T follicular helper cell (primary cell): ENCODE measurements around the gene NRP1.

Experiments
- DNase-seq: peaks from one replicate; pipeline ENCODE4 v3.0.0-alpha.2; 2020; ENCODE audit warnings: low read depth

NRP1 gene

GRCh38 chr10:33290321-33291052, 44.0 kb downstream of the NRP1 start:
- DNase-seq, result no peak

DNA sequence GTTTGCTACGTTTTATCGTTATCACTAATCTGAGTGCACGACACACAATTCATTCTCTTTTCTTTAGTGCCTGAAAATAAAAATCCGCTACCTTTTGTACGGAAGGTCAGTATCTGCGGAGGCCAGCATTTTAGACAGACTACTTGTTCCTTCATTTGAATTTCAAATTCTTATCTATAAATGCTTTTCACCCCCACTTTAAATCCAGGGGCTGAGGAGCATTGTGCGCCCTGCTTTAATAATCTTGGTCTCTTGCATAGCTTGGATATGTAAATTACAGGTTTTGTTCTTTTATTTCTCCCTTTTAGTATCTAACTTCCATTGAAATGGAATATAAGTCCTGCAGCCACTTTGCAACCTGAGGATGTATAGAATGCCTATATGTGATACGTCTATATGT, 44.7 kb downstream of the NRP1 start:
- DNase-seq, result no peak

DNA sequence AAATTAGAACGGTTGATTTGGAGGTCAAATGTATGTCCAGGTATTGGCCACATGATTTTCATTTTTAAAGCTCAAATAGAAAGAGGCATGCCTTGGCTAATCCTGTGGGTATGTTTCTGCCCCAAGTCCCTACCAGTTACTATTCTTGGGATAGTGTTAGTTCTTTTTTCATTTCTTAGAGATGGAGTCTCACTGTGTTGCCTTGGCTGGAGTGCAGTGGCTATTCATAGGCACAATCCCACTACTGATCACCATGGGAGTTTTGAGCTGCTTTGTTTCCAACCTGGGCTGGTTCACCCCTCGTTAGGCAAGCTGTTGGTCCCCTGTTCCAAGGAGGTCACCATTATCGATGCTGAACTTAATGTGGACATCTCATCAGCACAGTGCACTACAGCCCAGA, 46.3 kb downstream of the NRP1 start:
- DNase-seq, result no peak

DNA sequence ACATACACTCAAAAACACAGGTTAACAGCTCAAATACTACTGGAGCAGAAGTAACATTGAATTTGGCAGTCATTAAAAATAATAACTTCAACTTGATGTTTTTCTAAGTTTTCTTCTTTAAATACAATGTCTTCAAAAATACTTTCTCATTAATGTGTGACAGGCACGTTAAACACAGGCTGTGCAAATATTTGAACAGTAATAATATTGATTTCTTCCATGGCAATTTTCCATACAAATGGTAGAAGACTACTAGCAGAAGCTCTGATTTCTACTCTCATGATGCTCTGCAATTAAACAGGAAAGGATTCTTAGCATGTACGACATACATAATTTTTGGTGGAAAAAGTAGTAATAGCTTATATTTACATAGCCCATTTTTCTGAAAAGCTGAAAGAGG, 47.4 kb downstream of the NRP1 start:
- DNase-seq, result no peak

DNA sequence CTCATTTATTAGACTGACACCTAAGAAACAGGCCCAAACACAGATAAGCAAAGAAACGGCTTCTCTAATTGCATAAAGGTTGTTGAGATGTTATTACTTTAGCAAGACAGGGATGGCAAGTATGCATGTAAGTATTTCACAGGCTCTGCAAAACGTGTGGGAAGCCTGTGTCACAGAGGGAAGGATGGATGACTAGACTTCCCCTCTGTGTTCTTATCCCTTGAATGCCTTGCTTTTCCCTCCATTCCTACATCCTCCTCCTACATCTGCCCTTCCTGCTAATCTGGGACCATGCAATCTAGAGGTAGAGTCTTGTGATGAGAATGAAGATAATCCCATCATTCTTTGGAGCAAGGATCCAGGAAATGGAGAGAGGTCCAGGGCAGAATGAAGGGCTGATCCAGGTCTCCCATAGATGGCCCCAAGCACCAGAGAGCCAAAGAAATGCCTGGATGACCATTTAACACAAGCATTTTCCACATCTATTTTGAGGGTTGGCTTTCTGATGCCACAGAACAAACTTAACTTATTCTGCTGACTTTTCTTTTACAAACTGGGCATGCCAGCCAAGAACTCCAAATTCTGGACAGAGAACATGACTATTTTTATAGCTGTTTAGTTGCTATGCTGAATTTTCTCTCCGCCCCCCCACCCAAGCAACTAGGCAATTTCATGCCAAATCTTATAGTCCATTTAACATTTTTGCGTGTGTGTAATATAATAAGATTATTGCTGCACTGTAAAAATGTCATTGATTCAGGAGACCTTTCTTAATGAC, 48.1 kb downstream of the NRP1 start:
- DNase-seq, result no peak

DNA sequence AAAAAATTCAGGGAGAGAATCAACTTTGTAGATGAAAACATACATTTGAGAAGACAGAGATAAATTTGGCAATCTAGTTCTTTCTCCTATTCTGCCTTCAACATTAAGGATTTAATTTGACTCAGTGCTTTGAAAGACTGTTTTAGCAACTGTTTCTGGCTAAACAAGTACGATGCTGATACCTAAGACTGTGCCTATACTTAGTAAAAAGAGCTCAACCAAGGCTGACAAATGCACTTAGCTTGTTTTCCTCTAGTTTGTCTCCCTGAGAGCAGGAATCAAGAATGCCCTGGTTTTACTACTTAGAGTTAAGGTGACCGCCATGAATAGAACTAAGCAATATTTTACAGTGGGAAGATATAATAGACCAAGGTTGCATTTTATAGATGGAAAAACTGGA, 49.5 kb downstream of the NRP1 start:
- no peak for DNase-seq

- DNase-seq, result no peak
Observed at GRCh38 chr10:33279811-33280602, 54.5 kb downstream of the NRP1 start.

DNA sequence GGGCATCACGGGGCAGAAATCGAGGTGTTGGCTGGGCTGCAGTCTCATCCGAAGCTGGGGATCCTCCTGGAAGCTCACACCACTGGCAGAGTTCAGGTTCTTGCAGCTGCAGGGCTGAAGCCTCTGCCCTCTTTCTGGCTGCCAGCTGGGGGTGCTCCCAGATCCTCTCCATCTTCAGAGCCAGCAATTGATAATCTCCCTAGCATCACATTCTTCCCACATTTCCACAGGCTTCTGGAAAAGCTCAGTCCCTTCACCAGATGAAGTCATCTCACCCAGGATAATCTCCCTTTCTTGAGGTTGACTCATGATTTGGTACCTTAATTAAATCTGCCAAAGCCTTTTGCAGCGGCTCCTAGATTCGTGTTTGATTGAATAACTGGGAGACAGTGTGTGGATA, 55.2 kb downstream of the NRP1 start:
- DNase-seq, result no peak

- DNase-seq, result no peak
Observed at GRCh38 chr10:33278198-33278597, 56.3 kb downstream of the NRP1 start.

GRCh38 chr10:33277135-33277536, 57.3 kb downstream of the NRP1 start:
- DNase-seq, result no peak

DNA sequence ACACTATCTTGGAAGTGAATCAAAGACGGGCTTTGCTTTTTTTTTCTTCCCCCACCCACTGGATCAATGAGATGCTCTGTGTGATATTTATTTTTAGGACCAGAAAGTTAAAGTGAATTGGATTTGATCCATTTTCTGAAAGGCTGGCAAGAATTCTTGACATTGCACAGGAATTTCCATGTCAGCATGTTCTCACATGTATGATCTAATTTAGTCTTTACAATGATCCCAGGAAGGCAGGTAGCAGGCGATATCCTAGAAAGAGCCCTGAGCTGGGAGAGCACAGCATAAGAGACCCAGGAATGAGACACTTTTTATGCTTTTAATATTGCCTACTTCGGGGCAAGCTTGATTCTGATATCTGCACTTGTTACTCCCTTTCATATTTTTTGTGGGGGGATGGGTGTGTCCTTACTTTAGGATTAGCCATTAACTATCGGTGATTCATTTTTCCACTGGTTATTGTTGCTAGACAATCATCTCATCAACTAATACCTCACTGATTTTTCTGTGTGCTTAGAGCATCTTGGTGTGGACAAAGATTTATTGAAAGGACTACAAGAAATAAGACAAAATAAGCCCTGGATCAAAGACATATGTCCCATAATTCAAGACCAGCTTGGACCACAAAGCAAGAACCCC, 58.1 kb downstream of the NRP1 start:
- DNase-seq, result no peak

GRCh38 chr10:33274096-33274785, 60.2 kb downstream of the NRP1 start:
- no peak for DNase-seq

- no peak for DNase-seq
Observed at GRCh38 chr10:33273295-33274002, 61.0 kb downstream of the NRP1 start.

DNA sequence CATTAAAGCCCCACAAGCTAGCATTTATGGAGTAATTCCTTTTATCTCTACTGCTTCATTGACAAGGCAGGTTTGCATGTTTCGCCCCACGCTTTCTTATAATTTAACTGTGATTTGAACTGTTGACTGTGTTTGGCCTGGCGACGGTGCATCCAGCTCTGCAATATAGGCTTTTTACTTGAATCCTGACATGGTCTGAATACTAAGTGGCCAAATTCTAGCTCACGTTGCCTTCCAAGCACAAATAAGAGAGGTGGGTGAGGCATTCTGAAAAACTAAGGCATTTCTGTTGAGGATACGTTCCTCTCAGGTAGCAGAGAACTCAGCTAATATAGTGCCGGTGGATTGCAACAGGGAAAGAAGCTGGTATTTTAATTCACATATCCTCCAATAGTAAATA, 61.8 kb downstream of the NRP1 start:
- DNase-seq, result no peak

GRCh38 chr10:33271969-33272583, 62.4 kb downstream of the NRP1 start:
- DNase-seq, result no peak

- no peak for DNase-seq
Observed at GRCh38 chr10:33270971-33271370, 63.5 kb downstream of the NRP1 start.

DNA sequence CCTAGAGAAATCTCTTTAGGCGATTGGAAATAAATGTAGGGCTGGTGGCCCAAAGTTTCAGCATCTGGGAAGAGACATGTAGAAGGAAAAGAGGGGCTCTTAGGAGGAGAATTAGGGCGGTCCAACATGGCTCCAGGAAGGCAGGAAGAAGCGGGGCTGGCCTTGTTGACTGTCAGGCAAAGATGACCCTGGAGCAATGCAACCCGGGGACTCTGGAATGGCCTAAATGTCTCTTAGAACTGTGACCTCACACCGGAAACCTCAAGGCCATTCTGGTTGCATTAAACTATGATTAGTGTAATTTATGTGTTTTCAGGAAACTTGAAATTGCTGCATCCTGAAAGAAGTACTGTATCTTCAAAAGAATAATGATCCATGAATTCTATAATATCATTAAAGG, 66.8 kb downstream of the NRP1 start:
- no peak for DNase-seq

DNA sequence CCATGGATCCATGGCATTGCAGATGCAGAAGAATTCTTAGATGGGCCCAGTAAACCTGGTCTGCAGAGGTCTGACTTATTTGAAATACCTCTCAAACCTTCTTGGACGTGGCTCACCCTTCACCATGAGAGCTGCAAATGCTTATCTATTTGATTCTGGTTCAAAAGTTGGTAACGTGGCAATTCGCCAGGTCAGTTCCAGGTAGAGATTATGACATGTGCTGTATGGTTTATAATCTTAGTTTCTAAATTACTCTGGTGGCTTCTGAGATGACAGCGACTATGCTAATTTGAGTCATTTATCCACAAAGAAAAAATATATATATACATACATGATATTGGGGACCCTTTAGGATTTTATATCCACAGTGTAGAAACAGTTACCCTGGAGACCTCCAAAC, 68.8 kb downstream of the NRP1 start:
- no peak for DNase-seq

DNA sequence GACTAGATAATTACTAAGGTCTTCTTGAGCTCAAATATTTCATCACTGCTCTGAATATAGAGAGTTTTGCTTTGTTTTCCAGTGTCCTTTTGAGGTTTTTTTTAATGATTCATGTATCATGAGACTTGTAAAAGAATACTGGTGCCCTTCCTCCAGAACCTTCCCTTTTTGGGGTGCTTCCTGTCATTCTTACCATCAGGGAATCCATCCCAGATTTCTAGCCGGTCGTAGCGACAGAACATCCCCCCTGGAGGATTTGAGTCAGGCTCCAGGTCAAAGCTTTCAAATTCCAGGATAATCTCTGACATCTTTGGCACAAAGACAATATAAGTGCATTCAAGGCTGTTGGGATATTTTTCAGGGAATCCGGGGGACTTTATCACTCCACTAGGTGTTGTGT, 71.0 kb downstream of the NRP1 start:
- DNase-seq, result no peak

DNA sequence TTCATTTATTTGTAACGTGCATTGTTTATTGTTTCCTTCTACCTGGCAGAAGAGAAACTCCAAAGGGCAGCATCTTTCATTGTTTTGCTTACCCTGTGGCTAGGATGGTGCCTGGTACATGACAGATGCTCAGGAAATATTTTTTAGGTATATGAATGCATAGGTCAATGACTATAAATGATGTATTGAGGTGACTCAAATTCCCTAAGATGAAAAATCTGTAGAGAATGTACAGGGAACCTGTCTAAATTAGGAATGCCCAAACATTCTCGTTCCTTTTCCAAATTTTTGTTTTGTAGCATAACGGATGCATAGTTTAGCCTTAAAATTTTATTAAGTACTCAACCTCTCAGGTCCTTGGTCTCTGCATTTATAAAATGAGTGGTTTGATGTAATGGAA, 71.6 kb downstream of the NRP1 start:
- no peak for DNase-seq
